HL-60 (cell line): ENCODE results near the gene SLC36A4.

Experiments
- CTCF ChIP-seq: IDR thresholded peaks from one replicate; pipeline ENCODE4 v1.5.1; 2011; ENCODE audit warnings: low read length, control low read depth, inconsistent platforms; ENCODE audit not compliant: insufficient read depth
- GABPA ChIP-seq: IDR thresholded peaks from 2 replicates; pipeline ENCODE4 v1.6.1; 2012; ENCODE audit warnings: low read depth
- POLR2AphosphoS5 ChIP-seq: IDR thresholded peaks from 2 replicates; pipeline ENCODE4 v1.6.1; 2012; ENCODE audit warnings: low read depth
- REST ChIP-seq: IDR thresholded peaks from 2 replicates; pipeline ENCODE4 v1.6.1; 2012; ENCODE audit warnings: low read depth; ENCODE audit not compliant: insufficient replicate concordance
- SPI1 ChIP-seq: IDR thresholded peaks from 2 replicates; pipeline ENCODE4 v1.6.1; 2012; ENCODE audit warnings: low read depth, mild to moderate bottlenecking, borderline replicate concordance

GRCh38 chr11:93236741-93237675 is 39.2 kb upstream of the SLC36A4 start:
- TF ChIP-seq POLR2AphosphoS5: no peak
- TF ChIP-seq CTCF: peak; percentile 8
- no peak for TF ChIP-seq REST
- TF ChIP-seq SPI1: no peak
- TF ChIP-seq GABPA: no peak
